Heart right ventricle (tissue), 16 donors: Measurements from ENCODE around the gene PRPH. TPM values are rescaled to one million over a fixed set of nuclear protein-coding genes. Genes with fewer than 3 reads are reported as not detected.

Experiments
- ATAC-seq, 8 donors: fragments of 200-7000 bp; cut with Tn5 transposase; one replicate each; pipeline ENCODE4 v1.9.1; 2020; ENCODE audit warnings: mild to moderate bottlenecking in 8 of 8, moderate library complexity in 8 of 8, moderate number of reproducible peaks in 1 of 8
- DNase-seq, 2 donors: peaks; one replicate each; pipeline ENCODE4 v3.0.0-alpha.2; 2020
- H3K27ac ChIP-seq, 10 donors: fragments of 200-600 bp; sonication (generic) in 2 of 10; one replicate each; pipeline versions ENCODE4 v1.5.0 to v1.8.0; 2020 to 2022; ENCODE audit warnings: mild to moderate bottlenecking in 3 of 10
- H3K27me3 ChIP-seq, 7 donors: fragments of 200-600 bp; one replicate each; pipeline ENCODE4 v1.8.0; 2021 to 2022; ENCODE audit warnings: mild to moderate bottlenecking in 2 of 7
- H3K36me3 ChIP-seq, 9 donors: fragments of 200-600 bp; sonication (generic) in 1 of 9; one replicate each; pipeline versions ENCODE4 v1.5.0 to v1.8.0; 2020 to 2022; ENCODE audit warnings: mild to moderate bottlenecking in 2 of 9
- H3K4me1 ChIP-seq, 9 donors: fragments of 200-600 bp; sonication (generic) in 1 of 9; one replicate each; pipeline versions ENCODE4 v1.5.0 to v1.8.0; 2020 to 2022; ENCODE audit warnings: mild to moderate bottlenecking in 4 of 9
- H3K4me3 ChIP-seq, 10 donors: fragments of 200-600 bp; sonication (generic) in 2 of 10; one replicate each; pipeline versions ENCODE4 v1.5.0 to v1.8.0; 2020 to 2022; ENCODE audit warnings: mild to moderate bottlenecking in 7 of 10, moderate library complexity in 2 of 10
- H3K9me3 ChIP-seq, 11 donors: fragments of 200-600 bp in 10 of 11; sonication (generic) in 2 of 11; one replicate each; pipeline versions ENCODE4 v1.5.0 to v1.8.0; 2013 to 2022; ENCODE audit warnings: mild to moderate bottlenecking in 2 of 11, control low read depth in 1 of 11, moderate library complexity in 1 of 11
- WGBS, 2 donors: extraction: QIAGEN DNeasy Blood & Tissue Kit; methylation state at CpG; one replicate each; pipeline ENCODE4 v1.1.7; 2013; ENCODE audit warnings: inconsistent platforms in 1 of 2; 5-methylcytosine and 5-hydroxymethylcytosine counted together
- intact Hi-C, 10 donors: fragments of 100-400 bp; cut with DNase I; formaldehyde crosslinking; loops; one replicate each; pipeline versions ENCODE4 v1.11.1 to v1.14.2; 2022
- polyA plus RNA-seq, 2 donors: library from polyadenylated mRNA; stranded (reverse); fragments of 200-250 nt; gene quantifications; one replicate each; pipeline ENCODE4 v1.2.3, GENCODE V29; 2013
- total RNA-seq, 10 donors: library from RNA; stranded (reverse); fragmentation: NEBNext Ultra II Directional in 3 of 10; extraction: Animal tissue kit (Norgen Biotek cat#: 25700) in 3 of 10; gene quantifications; one replicate each; pipeline versions ENCODE4 v1.2.1 to v1.2.4, GENCODE V29; 2021 to 2023
- TF ChIP-seq, protein P1 (sequence below), 9 donors: fragments of 200-600 bp; sonication (generic) in 2 of 9; IDR thresholded peaks; one replicate each; pipeline versions ENCODE4 v1.5.0 to v1.8.0; 2021 to 2022; ENCODE audit warnings: antibody characterized with exemption in 9 of 9, mild to moderate bottlenecking in 5 of 9, moderate library complexity in 1 of 9
- donor health status: Arrhythmogenic right ventricular cardiomyopathy.
- donor health status: ischemic (EF 13 %, LVEDD 7.1; RV severe dilation, severe dysfunction).
- donor health status: healthy with polysubstance abuse.
- donor health status: DM: no; HTN: yes; CAD: no.
- donor health status: DM: no; HTN: no; CAD: no.
- donor health status: ischemic (EF 25% LVEDD 6.9; RV normal size, moderate dysfunction).
- donor health status: ischemic (EF 25% LVEDD 5.7; RV mildly dilated, moderate dysfunction).
- donor health status: healthy.
- donor health status: DM: yes; HTN: yes; CAD: no.
- donor health status: Ischemic cardiomyopathy.
- donor health status: ischemic (EF 35%, LVEDD 5.7; RV mildly dilated, moderate dysfunction).
- donor health status: nonischemic (EF 11% LVEDD 7.7; RV severe dilation, severe dysfunction).
- donor health status: DM: yes; HTN: yes; CAD: no.
- donor health status: PGD.
- donor health status: ischemic (EF 29% LVEDD 5.4; RV normal size, mild dysfunction).
- donor health status: nonischemic (EF 23%, LVEDD 6.1; RV moderate dilation, normal function).

Gene PRPH
- total and polyA plus RNA-seq, 12 donors = 0.10 to 0.64 (median 0.47) TPM; not detected in 5

DNA sequence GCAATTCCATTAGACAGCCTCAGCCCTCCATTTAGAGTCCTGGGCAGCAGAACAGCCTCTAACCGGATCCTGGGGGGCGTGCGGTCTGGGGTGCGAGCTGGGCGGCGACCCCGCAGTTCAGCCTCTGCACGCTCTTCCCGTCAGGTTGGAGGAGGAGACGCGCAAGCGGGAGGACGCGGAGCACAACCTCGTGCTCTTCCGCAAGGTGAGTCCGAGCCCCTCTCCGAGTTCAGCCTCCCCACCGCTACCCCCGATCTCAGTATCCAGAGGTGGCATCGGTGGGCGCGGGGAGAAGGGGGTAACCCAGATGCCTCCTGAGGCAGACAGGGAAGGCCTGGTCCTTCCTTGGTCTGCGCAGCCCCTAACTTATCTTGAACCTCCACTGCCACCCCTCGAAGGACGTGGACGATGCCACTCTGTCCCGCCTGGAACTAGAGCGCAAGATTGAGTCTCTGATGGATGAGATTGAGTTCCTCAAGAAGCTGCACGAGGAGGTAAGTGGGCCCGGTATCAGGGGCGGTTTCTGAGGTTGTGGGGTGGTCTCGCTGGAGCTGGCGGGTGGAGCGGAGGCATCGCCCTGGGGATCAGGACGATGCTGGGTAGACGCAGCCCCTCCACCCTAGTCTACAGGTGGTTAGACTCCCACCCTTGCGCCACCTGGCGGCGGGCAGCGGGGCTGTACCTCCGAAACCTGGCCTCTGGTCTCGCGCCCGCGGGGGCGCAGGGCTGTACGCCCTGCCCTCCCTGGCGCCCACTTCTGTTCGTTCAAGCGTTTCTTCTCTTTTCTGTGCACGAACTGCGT lies 1.3 kb downstream of the PRPH start:
- TF ChIP-seq, protein P1, sequence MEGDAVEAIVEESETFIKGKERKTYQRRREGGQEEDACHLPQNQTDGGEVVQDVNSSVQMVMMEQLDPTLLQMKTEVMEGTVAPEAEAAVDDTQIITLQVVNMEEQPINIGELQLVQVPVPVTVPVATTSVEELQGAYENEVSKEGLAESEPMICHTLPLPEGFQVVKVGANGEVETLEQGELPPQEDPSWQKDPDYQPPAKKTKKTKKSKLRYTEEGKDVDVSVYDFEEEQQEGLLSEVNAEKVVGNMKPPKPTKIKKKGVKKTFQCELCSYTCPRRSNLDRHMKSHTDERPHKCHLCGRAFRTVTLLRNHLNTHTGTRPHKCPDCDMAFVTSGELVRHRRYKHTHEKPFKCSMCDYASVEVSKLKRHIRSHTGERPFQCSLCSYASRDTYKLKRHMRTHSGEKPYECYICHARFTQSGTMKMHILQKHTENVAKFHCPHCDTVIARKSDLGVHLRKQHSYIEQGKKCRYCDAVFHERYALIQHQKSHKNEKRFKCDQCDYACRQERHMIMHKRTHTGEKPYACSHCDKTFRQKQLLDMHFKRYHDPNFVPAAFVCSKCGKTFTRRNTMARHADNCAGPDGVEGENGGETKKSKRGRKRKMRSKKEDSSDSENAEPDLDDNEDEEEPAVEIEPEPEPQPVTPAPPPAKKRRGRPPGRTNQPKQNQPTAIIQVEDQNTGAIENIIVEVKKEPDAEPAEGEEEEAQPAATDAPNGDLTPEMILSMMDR (IDR thresholded peaks at IDR 0.05) = peak; percentile 25 to 73 (median 63)
- peaks cover 27 to 69% (median 66%) of the 10 kb centered on the region in 7 donors for H3K27me3 ChIP-seq
- WGBS, 2 donors = 13 to 17% methylated on average over 54 of the region's 54 CpGs
- no peak overlapping the region for H3K27ac ChIP-seq
- ATAC-seq (peak in 5 of 8 donors; percentile 34 to 51 (median 41)), DNase-seq (peak in 1 of 2 donors; percentile 37)
- intact Hi-C loops = loop anchor here in 2 of 10 donors (5.0 to 10.0 kb wide), 2 partner anchors 36 to 49 kb away; partner anchors contain the start of gene DNAJC22 (in 1 of the 2)
- no peaks in the 10 kb centered on the region for H3K36me3 ChIP-seq
- peak overlapping the region in 4 of 10 donors; percentile 19 to 34 (median 22) for H3K4me3 ChIP-seq
- no peaks in the 10 kb centered on the region for H3K9me3 ChIP-seq
- H3K4me1 ChIP-seq = peaks cover 12 to 40% (median 33%) of the 10 kb centered on the region in 9 donors

DNA sequence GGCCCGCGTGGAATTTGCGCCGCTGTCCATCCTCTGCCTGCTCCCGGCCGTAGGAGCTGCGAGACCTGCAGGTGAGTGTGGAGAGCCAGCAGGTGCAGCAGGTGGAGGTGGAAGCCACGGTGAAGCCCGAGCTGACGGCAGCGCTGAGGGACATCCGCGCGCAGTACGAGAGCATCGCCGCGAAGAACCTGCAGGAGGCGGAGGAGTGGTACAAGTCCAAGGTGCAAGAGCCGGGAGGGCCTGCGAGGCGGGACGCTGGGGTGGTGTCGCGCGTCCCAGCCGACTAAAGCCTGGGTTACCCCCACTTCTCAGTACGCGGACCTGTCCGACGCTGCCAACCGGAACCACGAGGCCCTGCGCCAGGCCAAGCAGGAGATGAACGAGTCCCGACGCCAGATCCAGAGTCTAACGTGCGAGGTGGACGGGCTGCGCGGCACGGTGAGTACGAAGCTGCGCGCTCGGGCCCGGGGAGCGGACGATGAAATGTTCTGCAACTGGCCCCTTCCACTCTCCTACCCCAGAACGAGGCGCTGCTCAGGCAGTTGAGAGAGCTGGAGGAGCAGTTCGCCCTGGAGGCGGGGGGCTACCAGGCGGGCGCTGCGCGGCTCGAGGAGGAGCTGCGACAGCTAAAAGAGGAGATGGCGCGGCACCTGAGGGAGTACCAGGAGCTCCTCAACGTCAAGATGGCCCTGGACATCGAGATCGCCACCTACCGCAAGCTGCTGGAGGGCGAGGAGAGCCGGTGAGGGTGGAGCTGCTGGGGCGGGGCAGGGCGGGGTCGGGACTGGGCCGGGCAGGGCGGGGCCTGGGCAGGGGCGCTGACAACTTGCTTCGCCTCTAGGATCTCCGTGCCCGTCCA lies 2.1 kb downstream of the PRPH start:
- Histone ChIP-seq H3K9me3 (no peaks in the 10 kb centered on the region), H3K4me3 (peak overlapping the region in 8 of 10 donors; percentile 19 to 34 (median 24)), H3K27ac (no peak overlapping the region), H3K27me3 (peaks cover 27 to 77% (median 74%) of the 10 kb centered on the region in 7 donors), H3K36me3 (no peaks in the 10 kb centered on the region), H3K4me1 (peaks cover 12 to 40% (median 33%) of the 10 kb centered on the region in 9 donors)
- 5% methylated on average over 77 of the region's 77 CpGs for WGBS, 2 donors
- ATAC-seq (peak in 1 of 8 donors; percentile 31), DNase-seq (no peak)
- TF ChIP-seq, protein P1 (IDR thresholded peaks at IDR 0.05) = peak in 2 of 9 donors; percentile 7 to 10
- intact Hi-C loops = loop anchor here in 2 of 10 donors (5.0 to 10.0 kb wide), 2 partner anchors 35 to 48 kb away; partner anchors contain the start of gene DNAJC22 (in 1 of the 2)

DNA sequence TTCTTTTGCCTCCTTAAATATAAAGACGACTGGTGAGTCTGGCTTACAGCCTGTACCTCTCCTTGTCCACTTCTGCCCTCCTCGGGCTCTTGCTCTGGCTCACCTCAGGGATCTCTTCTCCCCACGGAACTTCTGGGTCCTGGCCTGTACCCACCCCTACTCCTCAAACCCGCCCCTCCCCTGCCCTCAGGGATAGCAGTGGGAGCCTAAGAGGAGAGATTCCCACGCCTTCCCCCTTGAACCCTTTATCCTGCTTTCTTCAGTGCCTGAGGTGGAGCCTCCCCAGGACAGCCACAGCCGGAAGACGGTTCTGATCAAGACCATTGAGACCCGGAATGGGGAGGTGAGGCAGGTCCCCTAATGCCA lies 2.7 kb downstream of the PRPH start:
- ATAC-seq (no peak), DNase-seq (no peak)
- H3K9me3 ChIP-seq = no peaks in the 10 kb centered on the region
- TF ChIP-seq, protein P1 (IDR thresholded peaks at IDR 0.05) = no peak
- H3K27ac ChIP-seq = no peak overlapping the region
- H3K36me3 ChIP-seq = no peaks in the 10 kb centered on the region
- peaks cover 12 to 38% (median 31%) of the 10 kb centered on the region in 9 donors for H3K4me1 ChIP-seq
- peaks cover 27 to 84% (median 79%) of the 10 kb centered on the region in 7 donors for H3K27me3 ChIP-seq
- H3K4me3 ChIP-seq = peak overlapping the region in 8 of 10 donors; percentile 19 to 34 (median 24)
- intact Hi-C loops = loop anchor here in 2 of 10 donors (5.0 to 10.0 kb wide), 2 partner anchors 35 to 47 kb away; partner anchors contain the start of gene DNAJC22 (in 1 of the 2)
- WGBS, 2 donors = 16 to 17% methylated on average over 8 of the region's 8 CpGs

DNA sequence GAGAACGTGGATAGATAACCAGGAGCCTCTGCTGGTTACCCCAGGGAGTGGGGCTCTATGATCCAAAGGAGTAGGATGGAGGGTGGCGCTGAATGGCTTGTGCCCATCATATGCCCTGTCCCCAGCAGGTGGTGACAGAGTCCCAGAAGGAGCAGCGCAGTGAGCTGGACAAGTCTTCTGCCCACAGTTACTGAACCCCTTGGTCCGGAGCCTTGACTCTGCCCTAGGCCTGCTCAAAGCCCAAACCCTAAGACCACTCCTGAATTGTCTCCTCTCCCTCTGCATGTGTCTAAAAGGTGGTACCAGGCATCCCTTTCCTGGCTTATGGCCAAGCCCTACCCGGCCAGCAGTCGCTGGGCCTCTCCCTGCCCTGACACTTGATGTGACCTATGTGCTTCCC lies 3.2 kb downstream of the PRPH start:
- 42 to 49% methylated on average over 6 of the region's 6 CpGs for WGBS, 2 donors
- TF ChIP-seq, protein P1 (IDR thresholded peaks at IDR 0.05) = no peak
- DNase-seq (no peak), ATAC-seq (peak in 2 of 8 donors; percentile 19 to 32)
- Histone ChIP-seq H3K27ac (no peak overlapping the region), H3K36me3 (no peaks in the 10 kb centered on the region), H3K4me3 (peak overlapping the region in 1 of 10 donors; percentile 25), H3K27me3 (peaks cover 27 to 88% (median 84%) of the 10 kb centered on the region in 7 donors), H3K9me3 (no peaks in the 10 kb centered on the region), H3K4me1 (peaks cover 8 to 33% (median 26%) of the 10 kb centered on the region in 9 donors)
- intact Hi-C loops = loop anchor here in 2 of 10 donors (5.0 to 10.0 kb wide), 2 partner anchors 34 to 47 kb away; partner anchors contain the start of gene DNAJC22 (in 1 of the 2)
